GM18508 (cell line): Measurements from ENCODE around the gene SIGMAR1.

ENCODE experiments used
- ATAC-seq: cut with Tn5 transposase; IDR thresholded peaks from one replicate; pipeline ENCODE4 v1.9.1; 2021; ENCODE audit warnings: moderate number of reproducible peaks; ENCODE audit not compliant: insufficient read depth, unreplicated experiment

The SIGMAR1 gene

GRCh38 chr9:34607331-34607730 lies 30.3 kb downstream of the SIGMAR1 start:
- no peak for ATAC-seq

- ATAC-seq: no peak
Observed at GRCh38 chr9:34606905-34607304, 30.7 kb downstream of the SIGMAR1 start.

DNA sequence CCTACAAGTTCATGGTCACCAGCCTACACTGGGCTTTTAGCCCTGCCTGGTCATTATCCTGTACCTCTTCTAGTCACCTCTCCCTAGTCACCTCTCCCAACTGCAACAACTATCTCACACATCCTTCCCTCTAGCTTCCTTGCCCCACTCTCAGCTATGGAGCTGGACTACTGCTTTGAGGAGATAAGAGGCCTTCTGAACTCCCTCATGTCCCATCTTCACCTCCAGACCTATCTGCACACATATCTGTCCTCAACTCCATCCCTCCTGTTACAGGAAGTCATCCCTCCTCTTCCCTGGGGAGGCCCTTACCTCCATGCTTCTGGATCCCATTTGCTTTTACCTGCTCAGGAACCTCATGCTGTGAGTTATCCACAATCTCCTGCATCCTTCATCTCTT lies 31.4 kb downstream of the SIGMAR1 start:
- ATAC-seq: no peak

GRCh38 chr9:34603610-34604231 lies 33.9 kb downstream of the SIGMAR1 start:
- no peak for ATAC-seq

- ATAC-seq: no peak
Observed at GRCh38 chr9:34601937-34602573, 35.5 kb downstream of the SIGMAR1 start.

DNA sequence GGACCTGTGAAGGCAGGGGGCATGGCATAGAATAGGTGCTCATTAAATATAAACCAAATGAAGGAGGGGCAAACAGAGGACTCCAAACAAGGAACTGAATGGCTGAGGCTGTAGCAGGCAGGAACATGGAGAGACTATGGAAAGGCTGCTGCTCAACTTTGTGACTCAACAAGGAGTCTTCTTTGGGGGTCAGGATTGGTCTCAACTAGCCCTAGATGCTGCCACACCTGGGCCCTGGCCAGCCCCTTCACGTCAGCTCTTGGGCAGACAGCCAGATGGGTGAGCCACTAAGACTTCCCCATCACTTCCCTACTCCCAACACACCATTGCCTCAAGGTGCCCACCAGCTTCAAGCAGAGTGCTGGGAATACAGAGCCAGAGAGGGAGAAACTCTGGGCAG lies 36.7 kb downstream of the SIGMAR1 start:
- no peak for ATAC-seq

DNA sequence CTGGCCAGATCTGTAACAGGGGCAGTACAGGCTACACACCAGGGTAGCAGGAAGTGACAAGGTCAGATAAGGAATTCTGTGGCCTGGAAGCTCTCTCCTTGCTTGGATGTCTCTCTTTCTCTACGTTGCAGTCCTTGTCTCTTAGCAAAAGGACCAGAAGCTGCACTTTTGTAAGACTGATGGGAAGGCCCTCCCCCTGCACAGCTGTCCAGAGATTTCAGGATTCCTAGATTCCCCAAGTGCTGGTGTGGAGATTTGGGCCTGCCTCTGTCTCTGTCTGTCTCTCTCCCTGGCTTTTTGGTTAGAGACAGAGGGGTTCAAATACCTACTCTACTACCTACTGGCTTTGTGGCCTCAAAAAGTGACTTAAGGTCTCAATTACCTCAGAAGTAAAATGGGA lies 38.0 kb downstream of the SIGMAR1 start:
- no peak for ATAC-seq

DNA sequence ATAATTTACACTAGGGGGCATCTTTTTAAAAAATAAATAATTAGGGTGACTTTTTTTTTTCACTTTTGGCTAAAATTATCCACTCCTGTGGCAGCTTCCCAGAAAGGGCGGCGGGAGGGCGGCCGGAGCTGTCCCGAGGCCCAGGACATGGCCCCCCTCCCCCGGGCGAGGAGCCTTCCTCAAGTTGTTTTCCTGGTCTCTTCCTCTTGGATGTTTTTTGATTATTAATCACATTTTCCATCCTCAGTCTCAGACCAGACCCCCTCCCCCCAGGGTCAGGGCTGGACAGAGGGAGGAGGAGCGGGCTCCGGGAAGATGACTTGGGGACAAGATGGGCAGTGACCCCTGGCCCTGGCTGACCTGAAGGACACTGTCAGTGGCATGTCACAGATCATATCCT lies 43.4 kb downstream of the SIGMAR1 start:
- ATAC-seq: no peak

DNA sequence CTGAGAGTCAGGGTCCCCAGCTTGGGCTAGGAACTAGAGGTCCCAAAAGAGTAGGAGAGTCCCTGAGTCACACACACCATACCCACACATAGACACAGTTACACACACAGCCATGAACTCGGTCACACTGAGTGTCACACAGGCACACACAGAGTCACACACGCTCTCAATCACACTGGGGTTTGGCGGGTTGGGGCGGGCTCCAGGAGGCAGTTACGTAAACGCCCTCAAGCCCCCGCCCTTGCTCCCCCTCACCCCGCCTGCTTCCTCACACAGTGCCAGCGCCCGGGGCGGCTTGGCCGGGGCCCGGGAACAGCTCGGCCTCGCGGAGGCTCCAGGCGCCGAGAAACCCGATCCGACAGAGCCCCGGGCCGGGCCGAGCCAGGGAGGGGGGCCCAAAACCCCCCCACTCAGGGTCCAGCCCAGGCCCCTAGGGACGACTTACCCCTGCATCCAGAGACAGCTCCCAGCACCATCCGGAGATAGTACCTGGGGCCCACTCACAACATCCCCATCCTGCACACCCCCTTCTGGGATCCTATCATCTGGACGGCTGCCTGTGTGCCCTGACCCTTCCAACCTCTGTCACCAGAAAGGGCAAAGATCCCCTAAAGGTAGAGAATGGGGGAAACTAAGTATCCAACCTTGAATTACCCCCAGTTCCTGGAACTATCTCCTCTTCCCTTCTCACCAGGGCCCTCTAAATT lies 44.5 kb downstream of the SIGMAR1 start:
- no peak for ATAC-seq

DNA sequence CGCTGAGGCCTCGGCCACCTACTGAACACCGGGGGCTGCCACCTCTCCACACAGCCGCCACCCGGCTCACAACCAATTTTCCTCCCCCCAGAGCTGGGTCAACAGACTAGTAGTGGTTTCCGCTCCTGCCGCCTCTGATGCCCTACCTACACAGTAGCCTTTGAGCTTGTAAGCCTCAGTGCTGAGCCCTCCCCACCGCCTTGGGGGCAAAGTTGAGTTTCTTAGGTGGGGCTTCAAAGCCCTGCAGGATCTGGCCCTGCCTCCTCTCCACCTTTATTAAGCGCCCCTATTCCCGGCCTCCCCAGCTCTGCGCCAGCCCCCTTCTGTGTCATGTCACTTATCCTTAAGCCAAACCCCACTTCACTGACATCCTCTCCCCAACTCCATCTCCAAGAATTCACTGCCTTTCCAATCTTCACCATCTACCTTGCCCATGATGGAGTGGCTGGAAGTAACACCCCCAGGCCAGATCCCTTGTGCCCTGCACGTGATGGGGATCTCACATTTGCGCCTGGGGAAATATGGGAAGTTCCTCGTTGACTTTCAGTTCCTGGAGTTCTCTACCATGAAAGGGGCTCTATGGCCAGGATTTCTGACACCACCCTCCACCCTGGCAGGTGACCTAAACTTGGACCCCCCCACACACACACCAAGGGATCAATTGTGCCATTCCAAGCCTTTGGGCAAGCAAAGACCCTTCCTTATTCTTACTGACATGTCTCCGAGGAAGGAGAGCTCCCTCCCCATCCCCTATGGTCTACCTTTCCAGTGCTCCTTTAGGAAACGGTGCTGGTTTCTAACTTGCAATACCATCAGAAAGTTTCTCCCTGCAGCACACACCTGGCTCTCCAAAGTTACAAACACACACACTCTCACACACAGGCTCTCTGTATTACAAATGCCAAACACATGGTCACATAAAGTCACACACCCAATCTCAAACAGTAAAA lies 45.4 kb downstream of the SIGMAR1 start:
- no peak for ATAC-seq

GRCh38 chr9:34591248-34591916 lies 46.2 kb downstream of the SIGMAR1 start:
- ATAC-seq: no peak

DNA sequence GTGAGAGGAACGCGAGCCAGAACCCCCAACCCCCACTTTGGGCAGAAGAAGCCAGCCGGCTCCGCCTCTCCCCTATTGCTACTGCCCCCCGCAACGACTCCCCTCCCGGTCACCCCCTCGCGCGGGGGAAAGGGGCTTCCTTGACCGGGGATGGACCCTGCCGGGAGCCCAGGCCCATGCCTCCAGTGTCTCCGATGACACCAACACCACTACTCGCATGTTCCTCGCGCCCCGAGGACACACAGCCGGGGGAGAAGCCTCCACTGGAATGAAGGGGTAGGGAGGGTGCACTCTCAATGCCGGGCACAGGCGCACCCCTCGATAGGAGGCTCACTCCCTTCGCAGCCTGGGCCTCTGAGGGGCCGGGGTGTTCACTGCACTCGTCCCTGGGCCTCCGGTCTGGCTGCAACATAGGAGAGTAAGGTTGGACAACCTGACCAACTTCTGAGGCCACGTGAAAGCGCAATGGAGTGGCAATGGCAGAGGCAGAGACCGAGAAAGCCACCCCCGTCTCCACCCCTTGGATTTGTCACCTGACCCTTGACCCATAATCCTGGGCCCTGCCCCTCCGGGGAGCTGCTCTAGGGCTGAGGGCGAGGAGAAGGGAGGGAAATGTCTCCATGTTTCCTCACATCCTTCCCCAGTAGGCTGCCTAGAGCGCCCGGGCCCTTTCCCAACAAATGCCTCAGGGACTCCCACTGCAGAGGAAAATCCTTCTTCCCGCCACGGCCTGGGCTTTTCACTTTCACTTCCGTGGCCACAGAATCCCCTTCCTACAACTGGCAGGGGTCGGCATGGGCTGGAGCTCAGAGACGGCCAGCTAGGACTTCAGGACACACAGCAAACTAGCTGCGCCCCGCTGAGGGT lies 47.0 kb downstream of the SIGMAR1 start:
- no peak for ATAC-seq

DNA sequence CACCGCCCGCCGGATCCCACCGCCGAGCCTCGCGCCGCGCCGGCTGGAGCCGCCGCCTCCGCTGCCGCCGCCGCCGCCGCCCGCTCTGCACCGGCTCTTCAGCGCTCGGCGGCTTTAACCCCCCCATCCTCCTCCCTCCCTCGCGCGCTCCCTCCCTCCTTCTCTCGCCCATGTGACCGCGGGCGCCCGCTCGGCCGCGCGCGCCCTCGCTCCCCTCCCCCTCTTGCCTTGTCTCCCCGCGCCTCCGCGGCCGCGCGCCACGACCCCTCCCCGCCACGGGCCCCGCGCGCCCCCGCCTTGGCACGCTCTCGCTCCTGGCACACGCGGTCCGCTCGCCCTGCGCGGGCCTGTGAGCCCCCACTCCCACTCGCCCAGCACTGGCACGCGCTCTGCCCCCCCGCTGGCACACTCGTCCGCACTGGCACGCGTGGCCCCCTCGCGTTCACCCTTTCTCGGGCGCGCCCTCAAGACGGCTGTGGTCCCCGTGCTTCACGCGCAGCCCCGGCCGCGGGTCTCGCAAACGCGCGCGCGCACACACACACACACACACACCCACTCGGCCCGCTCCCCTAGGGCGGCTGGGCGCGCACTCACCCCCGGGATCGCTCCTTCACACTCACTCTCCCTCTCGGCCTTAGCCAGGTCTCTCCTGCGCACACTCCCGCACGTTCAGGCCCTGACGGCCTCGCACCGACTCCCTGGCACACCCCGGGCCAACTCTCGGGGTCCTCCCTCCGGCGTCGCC lies 47.8 kb downstream of the SIGMAR1 start, which contains the start of gene CNTFR:
Gene CNTFR (minus strand): TSS at position 89 of the 745 bp plus-strand sequence. CDS start 20,743 bp downstream, outside the sequence.
- no peak for ATAC-seq

DNA sequence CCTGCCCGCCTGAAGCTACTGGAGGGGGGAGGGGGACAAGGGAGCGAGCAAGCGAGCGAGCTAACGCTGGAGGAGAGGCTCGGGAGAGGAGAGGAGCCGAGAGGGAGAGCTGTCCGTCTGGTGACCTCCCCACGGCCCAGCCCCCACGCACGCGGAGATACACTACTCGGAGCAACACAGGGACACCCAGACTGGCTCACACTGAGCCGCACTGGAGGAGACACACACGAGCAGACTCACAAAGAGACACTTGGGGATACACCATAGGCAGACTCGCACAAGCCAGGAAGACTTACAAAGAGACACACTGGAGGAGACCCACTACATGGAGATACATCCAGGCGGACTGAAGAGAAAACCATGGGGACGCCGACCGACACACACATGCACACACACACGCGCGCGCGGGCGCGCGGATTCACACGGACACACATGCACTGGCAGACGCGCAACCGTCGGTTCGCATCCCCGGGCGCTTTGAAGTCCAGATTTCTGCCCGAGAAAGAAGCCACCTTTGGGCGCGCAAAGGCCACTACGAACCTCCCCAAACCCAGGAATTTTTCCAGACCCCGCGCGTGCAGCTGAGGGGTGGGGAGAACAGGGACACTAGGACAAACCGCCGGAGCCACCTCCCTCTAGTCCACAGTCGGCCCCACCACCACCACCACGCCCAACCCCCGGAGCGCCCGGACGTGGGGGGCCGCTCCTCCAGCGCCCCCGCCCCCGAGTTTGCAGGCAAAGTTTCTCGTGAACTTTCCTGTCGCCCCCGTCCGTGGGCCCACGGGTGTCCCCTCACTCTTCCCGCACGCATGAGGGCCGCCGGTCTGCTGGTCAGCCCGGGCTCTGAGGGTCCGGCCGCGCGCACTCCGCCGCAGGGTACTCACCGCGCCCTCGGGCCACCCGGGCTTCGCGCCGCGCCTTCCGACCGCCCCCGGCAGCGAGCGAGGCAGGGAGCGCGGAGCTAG lies 48.6 kb downstream of the SIGMAR1 start:
- ATAC-seq: no peak

DNA sequence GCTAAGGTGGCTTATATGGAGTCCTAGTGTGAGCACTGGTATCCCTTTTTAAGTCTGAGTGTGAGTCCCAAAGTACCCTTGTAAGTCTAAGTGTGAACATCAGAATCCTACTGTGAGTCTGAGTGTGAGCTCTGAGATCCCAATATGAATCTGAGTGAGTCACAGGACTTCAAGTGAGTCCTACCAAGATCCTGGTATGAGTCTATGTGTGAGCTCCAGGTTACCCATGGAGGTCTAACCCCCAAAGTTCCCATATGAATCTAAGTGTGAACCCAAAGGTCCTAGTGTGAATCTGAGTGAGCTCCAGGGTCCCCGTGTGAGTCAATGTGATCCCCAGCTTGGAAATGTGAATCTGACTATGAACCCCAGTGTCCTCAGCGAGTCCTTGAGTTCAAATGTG lies 50.3 kb downstream of the SIGMAR1 start:
- ATAC-seq: no peak

- ATAC-seq: no peak
Observed at GRCh38 chr9:34585946-34586669, 51.5 kb downstream of the SIGMAR1 start.

DNA sequence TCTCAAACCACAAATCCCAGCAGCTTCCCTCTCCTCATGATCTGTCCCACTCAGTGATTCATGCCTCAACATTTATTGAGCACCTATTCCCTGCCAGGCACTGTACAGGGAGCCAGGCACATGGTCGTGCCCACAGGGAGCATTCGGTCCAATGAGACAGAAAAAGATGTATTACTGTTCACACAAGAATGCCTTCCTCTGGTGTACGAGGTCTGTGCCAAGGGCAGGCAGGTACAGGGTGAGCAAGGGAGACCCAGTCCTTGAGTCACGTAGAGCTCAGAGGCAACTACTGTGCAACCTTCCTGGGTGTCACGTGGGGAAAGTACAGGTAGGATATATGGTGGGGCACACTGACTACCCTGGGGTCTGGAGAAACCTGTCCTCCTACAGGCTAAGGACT lies 52.6 kb downstream of the SIGMAR1 start:
- ATAC-seq: no peak
